Mucosa of descending colon (tissue), 3 donors: ENCODE results near the gene CNOT8. TPM values are rescaled to one million over a fixed set of nuclear protein-coding genes. Genes with fewer than 3 reads are reported as not detected.
A peak's percentile ranks its signal among the peaks of the same experiment; 100 is the strongest.

Experiments used
- ATAC-seq: fragments of 200-7000 bp; cut with Tn5 transposase; one replicate; pipeline ENCODE4 v1.9.1; 2020; ENCODE audit warnings: mild to moderate bottlenecking, moderate library complexity
- DNase-seq, 3 donors: peaks; one replicate each; pipeline ENCODE4 v3.0.0-alpha.2; 2020
- H3K36me3 ChIP-seq: fragments of 200-600 bp; one replicate; pipeline ENCODE4 v1.8.0; 2021; ENCODE audit warnings: low read depth, mild to moderate bottlenecking
- H3K4me1 ChIP-seq: fragments of 200-600 bp; one replicate; pipeline ENCODE4 v1.8.0; 2021; ENCODE audit warnings: low read depth, mild to moderate bottlenecking
- H3K4me3 ChIP-seq: fragments of 200-600 bp; one replicate; pipeline ENCODE4 v1.8.0; 2021; ENCODE audit warnings: mild to moderate bottlenecking
- H3K9me3 ChIP-seq: fragments of 200-600 bp; one replicate; pipeline ENCODE4 v1.8.0; 2021; ENCODE audit warnings: mild to moderate bottlenecking
- intact Hi-C, 2 donors: fragments of 100-400 bp; cut with DNase I in 1 of 2; cut with micrococcal nuclease in 1 of 2; formaldehyde crosslinking; loops; one replicate each; pipeline versions ENCODE4 v1.11.0 to v1.11.1; 2022; cut with DNase I, micrococcal nuclease
- total RNA-seq, 3 donors: library from RNA; stranded (reverse); fragmentation: NEBNext Ultra II Directional in 2 of 3; extraction: Animal tissue kit (Norgen Biotek cat#: 25700) in 2 of 3; gene quantifications; one replicate each; pipeline versions ENCODE4 v1.2.1 to v1.2.4, GENCODE V29; 2021 to 2023
- TF ChIP-seq, protein P1 (sequence below): fragments of 200-600 bp; IDR thresholded peaks from one replicate; pipeline ENCODE4 v1.8.0; 2022; ENCODE audit warnings: antibody characterized with exemption, mild to moderate bottlenecking
- donor health status: DM: no; HTN: no; CAD: no; lungs with moderate emphysema.
- donor health status: DM: no; HTN: no; CAD: no.
- donor health status: DM: no; HTN: yes; CAD: no.

Gene CNOT8
- total RNA-seq, 3 donors from 2014 or later: 55.4 to 60.3 (median 58.9) TPM

DNA sequence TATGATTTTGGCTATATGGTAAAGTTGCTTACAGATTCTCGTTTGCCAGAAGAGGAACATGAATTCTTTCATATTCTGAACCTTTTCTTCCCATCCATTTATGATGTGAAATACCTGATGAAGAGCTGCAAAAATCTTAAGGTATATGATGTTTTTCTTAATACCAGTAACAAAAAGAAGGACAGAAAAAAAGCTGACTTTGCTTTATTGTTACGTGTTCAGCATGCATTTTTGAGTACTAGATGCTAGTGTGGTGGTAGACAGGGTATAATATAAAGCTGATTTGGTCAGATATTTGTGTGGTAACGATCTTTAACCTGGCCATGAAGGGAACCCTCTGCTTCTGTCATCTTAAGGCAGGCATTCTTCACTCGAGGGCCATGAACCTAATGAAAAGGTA lies 13.3 kb downstream of the CNOT8 start:
- Histone ChIP-seq H3K4me1 (peaks cover 8% of the 10 kb centered on the region), H3K36me3 (peaks cover 5% of the 10 kb centered on the region), H3K4me3 (no peak overlapping the region), H3K9me3 (no peaks in the 10 kb centered on the region)
- DNase-seq: no peak
- TF ChIP-seq, protein P1, sequence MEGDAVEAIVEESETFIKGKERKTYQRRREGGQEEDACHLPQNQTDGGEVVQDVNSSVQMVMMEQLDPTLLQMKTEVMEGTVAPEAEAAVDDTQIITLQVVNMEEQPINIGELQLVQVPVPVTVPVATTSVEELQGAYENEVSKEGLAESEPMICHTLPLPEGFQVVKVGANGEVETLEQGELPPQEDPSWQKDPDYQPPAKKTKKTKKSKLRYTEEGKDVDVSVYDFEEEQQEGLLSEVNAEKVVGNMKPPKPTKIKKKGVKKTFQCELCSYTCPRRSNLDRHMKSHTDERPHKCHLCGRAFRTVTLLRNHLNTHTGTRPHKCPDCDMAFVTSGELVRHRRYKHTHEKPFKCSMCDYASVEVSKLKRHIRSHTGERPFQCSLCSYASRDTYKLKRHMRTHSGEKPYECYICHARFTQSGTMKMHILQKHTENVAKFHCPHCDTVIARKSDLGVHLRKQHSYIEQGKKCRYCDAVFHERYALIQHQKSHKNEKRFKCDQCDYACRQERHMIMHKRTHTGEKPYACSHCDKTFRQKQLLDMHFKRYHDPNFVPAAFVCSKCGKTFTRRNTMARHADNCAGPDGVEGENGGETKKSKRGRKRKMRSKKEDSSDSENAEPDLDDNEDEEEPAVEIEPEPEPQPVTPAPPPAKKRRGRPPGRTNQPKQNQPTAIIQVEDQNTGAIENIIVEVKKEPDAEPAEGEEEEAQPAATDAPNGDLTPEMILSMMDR: no peak
- intact Hi-C loops: no loop called here
- ATAC-seq: no peak

DNA sequence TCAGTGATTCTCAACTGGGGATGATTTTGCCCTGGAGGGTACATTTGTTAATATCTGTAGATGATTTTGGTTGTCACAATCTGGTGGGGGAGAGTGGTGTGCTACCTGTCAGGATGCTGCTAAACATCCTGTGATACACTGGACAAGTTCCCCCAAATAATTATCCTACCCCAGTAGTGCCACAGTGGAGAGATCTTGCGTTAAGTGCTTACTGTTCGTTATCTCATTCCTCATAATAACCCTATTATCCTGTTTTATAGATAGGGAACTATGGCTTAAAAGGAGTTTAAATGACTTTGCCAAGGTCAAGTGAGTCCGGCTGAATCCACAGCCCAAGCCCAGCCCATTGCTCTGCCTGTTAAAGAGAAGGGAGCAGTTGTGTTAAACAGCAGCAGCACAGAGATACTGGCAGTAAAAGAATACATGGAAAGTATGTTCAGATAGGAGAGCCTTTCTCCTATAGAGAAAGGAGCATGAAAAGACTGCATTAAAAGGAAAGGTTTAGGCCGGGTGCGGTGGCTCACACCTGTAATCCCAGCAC lies 15.4 kb downstream of the CNOT8 start:
- peak; percentile 81 for ATAC-seq
- Histone ChIP-seq H3K36me3 (peaks cover 5% of the 10 kb centered on the region), H3K4me3 (no peak overlapping the region), H3K9me3 (peaks cover 12% of the 10 kb centered on the region), H3K4me1 (peaks cover 5% of the 10 kb centered on the region)
- TF ChIP-seq, protein P1: no peak
- peak in 1 of 3 donors; percentile 33 for DNase-seq
- intact Hi-C loops: no loop called here

DNA sequence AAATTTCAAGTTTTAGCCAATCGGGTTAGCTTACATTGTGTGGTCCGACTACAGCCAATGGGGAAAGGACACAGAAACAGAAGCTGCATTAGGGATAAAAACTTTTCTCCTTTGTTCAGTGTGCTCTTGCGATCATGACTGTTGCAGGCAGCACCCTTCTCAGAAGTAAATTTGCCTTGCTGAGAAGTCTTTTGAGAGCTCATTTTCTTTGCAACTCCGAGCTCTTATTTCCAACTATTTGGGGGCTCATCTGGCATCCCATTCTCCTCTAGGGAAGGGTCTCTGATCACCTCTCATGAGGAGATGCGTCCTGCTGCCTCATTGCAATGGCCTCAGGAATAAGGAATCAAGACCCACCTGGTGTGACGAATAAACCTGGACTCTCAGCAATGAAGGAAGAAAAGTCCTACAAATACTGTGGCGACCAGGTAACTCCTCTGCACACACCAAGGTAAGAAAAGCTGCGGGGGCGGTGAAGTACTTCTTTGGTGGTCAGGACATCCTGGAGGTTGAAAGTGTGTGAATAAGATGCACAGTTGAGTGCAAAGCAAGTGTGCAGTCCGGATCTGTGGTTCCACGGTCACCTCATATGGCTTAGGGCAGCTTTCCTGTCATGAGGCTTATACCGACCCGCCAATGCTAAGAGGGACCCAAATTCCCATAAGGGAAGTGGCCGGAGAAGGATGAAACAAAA lies 20.4 kb downstream of the CNOT8 start:
- intact Hi-C loops: no loop called here
- no peaks in the 10 kb centered on the region for H3K4me1 ChIP-seq
- DNase-seq (no peak), ATAC-seq (no peak)
- TF ChIP-seq, protein P1: no peak
- peaks cover 12% of the 10 kb centered on the region for H3K9me3 ChIP-seq
- no peaks in the 10 kb centered on the region for H3K36me3 ChIP-seq
- no peak overlapping the region for H3K4me3 ChIP-seq

DNA sequence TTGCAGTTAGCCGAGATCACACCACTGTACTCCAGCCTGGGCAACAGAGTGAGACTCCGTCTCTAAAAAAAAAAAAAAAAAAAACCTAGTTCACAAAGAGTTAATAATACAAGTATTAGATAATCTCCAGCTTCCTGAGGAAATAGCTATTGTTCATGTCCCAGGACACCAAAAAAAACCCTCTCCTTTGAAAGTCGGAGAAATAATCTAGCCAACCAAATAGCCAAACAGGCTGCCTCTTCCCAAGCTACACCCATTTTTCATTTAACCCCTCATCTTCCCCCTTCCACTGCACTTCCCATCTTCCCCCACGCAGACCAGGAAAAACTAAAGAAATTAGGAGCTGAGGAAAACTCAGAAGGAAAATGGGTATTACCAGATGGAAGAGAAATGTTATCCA lies 23.6 kb downstream of the CNOT8 start:
- DNase-seq: no peak
- Histone ChIP-seq H3K4me3 (no peak overlapping the region), H3K9me3 (peaks cover 31% of the 10 kb centered on the region), H3K36me3 (peaks cover 5% of the 10 kb centered on the region), H3K4me1 (no peaks in the 10 kb centered on the region)
- ATAC-seq: no peak
- intact Hi-C loops: no loop called here
- TF ChIP-seq, protein P1: no peak

DNA sequence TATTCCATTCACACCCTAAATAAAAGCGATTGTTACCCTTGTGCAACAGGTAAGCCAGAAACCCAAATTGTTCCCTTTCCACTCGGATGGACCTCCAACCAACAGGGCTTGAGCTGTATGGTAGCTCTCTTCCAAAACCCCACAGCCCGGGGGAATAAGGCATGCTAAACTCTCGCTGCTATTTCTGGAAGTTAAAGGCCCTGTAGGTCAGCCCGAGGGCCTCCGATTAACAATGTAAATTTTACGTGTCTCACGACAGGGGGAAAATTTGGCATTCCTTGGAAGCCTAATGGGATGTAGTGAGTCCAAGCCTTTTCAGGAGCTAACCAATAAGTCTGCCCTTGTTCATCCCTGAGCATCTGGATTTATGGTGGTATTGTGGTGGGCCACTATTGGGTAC lies 26.0 kb downstream of the CNOT8 start:
- TF ChIP-seq, protein P1: no peak
- Histone ChIP-seq H3K36me3 (peaks cover 12% of the 10 kb centered on the region), H3K4me1 (no peaks in the 10 kb centered on the region), H3K4me3 (no peak overlapping the region), H3K9me3 (peaks cover 24% of the 10 kb centered on the region)
- DNase-seq (no peak), ATAC-seq (no peak)
- intact Hi-C loops: no loop called here
